ENCODE data around the gene PELI2.

Gene PELI2

DNA sequence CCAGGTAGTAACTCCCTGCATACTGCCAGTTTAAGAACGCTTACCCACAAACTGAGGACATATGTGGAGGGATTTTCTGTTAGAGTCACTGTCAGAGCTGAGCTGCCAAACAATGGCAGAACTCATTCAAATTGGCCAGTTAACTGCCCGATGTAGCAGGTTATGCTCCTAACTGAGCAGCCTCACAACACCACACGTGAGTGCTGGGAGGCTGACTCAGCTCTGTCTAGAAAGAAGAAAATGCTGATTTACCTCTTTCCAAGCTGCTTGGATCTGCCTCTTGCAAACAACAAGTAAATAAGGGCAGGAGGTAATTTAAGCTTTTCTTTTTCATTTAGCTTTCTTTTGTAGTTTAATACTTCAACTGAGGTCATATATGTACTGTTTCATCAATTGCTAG is 195.6 kb downstream of the PELI2 start:
- no peak for DNase-seq

GRCh38 chr14:56318393-56319115 is 200.3 kb downstream of the PELI2 start:
- no peak for DNase-seq

DNA sequence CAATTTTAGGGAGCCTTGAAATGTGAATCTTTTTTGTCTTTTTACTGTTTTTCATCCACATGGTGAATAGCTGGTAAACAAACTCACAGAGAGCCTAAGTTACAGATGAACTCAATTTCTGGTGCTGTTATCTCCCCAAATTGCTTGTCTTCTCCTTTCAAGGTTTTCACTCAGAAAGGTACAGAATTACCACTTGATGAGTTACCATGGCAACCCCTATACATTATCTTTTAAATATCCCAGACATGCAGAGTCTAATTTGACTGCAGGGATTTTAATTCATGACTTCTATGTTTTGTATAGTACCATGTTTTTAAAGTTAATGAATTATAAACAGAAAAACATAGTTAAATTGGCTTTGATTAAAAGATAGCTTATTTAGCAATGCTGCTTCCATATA is 203.7 kb downstream of the PELI2 start:
- no peak for DNase-seq

GRCh38 chr14:56322531-56322930 is 204.3 kb downstream of the PELI2 start:
- DNase-seq = no peak

DNA sequence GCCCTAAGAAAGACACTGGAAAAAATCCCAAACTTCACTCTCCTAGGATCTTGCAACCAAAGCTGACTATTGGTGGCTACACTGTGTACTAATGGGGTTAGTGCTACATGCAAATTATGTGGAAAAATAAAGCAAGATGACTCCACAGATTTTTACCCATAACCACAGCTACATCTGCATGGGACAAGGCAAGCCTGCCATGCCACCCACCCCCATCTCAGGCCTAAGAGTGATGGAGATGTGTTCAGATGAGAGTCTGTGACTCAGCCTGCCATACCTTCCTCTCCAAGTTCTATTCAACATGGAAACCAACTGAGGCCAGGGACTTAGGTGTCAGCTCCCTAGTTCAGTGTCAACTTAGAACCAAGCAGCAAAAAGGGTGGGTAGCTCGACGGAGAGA is 206.2 kb downstream of the PELI2 start:
- DNase-seq = no peak

- no peak for DNase-seq
These were observed 206.9 kb downstream of the PELI2 start for GRCh38 chr14:56324856-56325699.

- DNase-seq = no peak
These were observed 209.8 kb downstream of the PELI2 start for GRCh38 chr14:56328021-56328420.

GRCh38 chr14:56331592-56332216 is 213.5 kb downstream of the PELI2 start:
- DNase-seq = no peak

- DNase-seq = no peak
These were observed 215.4 kb downstream of the PELI2 start for GRCh38 chr14:56333359-56334292.

GRCh38 chr14:56334458-56334857 is 216.2 kb downstream of the PELI2 start:
- DNase-seq = no peak

- DNase-seq = no peak
These were observed 220.5 kb downstream of the PELI2 start for GRCh38 chr14:56338674-56339073.

- DNase-seq = peak; percentile 46
These were observed 221.9 kb downstream of the PELI2 start for GRCh38 chr14:56339855-56340701.

DNA sequence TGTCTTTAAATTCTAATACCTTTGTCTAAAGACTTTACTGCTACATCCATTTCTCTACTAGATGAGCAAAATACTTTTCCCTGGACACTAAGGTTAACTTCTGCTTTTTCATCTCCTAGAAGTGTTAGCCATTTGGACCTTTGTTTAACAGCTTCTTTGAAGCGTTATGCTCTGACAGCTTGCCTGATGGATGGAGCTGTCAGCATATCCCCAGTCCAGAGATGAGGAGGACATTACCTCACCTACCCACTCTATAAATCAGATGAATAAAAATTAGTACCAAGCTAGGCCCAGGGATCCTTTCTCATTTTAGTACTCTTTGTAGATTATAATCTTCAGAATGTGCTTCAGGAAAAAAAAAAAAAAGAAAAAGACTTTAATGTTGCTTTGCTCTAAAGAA is 222.7 kb downstream of the PELI2 start:
- no peak for DNase-seq

DNA sequence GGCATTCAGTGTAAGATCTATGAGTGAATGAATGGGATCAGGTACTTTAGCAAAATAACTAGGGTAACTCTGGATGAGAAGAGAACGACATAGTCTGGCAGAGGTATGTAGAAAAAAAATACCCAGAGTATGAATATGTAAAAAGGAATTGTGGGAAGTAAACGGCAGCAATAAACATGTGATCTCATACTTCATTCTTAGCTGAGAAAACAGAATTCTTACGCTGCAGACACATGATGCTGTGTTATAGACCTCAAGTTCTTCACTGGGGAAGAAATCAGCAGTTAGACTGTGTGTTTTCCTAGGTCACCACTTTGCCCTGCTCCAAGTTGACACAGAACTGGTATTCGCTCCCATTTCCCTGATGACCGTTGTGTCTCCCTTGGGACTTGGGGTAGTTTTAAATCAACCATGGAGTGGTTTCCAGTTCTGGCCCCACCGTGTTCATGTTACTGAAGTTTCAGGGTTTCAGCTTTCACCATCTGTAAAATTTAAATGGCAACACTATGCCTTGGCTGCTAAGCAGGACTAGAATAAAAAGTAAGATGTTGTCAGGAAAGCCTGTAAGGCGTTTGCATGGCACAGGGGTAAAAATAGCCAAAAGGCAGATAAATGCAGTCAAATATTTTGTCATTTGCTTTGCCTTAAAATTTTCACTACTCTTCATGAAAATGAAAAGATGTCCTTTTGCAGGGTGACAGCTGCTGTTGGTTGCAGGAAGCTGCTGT is 223.7 kb downstream of the PELI2 start:
- DNase-seq = no peak

GRCh38 chr14:56342494-56342942 is 224.3 kb downstream of the PELI2 start:
- DNase-seq = no peak

- DNase-seq = no peak
These were observed 231.7 kb downstream of the PELI2 start for GRCh38 chr14:56349960-56350359.

All from activated CD8-positive, alpha-beta memory T cell treated with anti-CD3 and anti-CD28 coated beads, Interleukin-2, amount 50 U/mL, for 4 hours (primary cell).